GM12865 (cell line): ENCODE data around the gene CRABP2.

ENCODE experiments used
- DNase-seq: peaks from one replicate; pipeline ENCODE4 v3.0.0; 2010; ENCODE audit warnings: low read depth
- H3K4me3 ChIP-seq: 2 replicates; pipeline ENCODE4 v1.5.1; 2011; ENCODE audit warnings: mild to moderate bottlenecking, low read depth, low read length, control low read depth
- TF ChIP-seq, protein P1 (sequence below): IDR thresholded peaks from 2 replicates; pipeline ENCODE4 v1.5.1; 2011; ENCODE audit warnings: low read length, control low read depth, low read depth, inconsistent platforms; ENCODE audit not compliant: insufficient read depth; ENCODE audit errors: missing control alignments

Gene CRABP2

GRCh38 chr1:156728599-156729462 lies 23.4 kb upstream of the CRABP2 start, which contains the start of gene ISG20L2:
Gene ISG20L2, minus strand, starts transcription at chr1:156728766. Its CDS starts 1,114 bp downstream, at chr1:156727652.
- H3K4me3 ChIP-seq, result peak within 1 kb of the TSS; percentile 66
- DNase-seq, result peak; percentile 98
- TF ChIP-seq, protein P1, sequence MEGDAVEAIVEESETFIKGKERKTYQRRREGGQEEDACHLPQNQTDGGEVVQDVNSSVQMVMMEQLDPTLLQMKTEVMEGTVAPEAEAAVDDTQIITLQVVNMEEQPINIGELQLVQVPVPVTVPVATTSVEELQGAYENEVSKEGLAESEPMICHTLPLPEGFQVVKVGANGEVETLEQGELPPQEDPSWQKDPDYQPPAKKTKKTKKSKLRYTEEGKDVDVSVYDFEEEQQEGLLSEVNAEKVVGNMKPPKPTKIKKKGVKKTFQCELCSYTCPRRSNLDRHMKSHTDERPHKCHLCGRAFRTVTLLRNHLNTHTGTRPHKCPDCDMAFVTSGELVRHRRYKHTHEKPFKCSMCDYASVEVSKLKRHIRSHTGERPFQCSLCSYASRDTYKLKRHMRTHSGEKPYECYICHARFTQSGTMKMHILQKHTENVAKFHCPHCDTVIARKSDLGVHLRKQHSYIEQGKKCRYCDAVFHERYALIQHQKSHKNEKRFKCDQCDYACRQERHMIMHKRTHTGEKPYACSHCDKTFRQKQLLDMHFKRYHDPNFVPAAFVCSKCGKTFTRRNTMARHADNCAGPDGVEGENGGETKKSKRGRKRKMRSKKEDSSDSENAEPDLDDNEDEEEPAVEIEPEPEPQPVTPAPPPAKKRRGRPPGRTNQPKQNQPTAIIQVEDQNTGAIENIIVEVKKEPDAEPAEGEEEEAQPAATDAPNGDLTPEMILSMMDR, result no peak

GRCh38 chr1:156727926-156728598 lies 22.7 kb upstream of the CRABP2 start, which contains the start of gene METTL25B:
Gene METTL25B, plus strand, starts transcription at chr1:156728469. Its CDS starts 636 bp downstream, at chr1:156729105.
- H3K4me3 ChIP-seq, result peak within 1 kb of the TSS; percentile 66
- DNase-seq, result peak; percentile 90
- TF ChIP-seq, protein P1, result no peak

GRCh38 chr1:156727492-156727891 lies 22.1 kb upstream of the CRABP2 start:
- TF ChIP-seq, protein P1, result no peak
- DNase-seq, result no peak

DNA sequence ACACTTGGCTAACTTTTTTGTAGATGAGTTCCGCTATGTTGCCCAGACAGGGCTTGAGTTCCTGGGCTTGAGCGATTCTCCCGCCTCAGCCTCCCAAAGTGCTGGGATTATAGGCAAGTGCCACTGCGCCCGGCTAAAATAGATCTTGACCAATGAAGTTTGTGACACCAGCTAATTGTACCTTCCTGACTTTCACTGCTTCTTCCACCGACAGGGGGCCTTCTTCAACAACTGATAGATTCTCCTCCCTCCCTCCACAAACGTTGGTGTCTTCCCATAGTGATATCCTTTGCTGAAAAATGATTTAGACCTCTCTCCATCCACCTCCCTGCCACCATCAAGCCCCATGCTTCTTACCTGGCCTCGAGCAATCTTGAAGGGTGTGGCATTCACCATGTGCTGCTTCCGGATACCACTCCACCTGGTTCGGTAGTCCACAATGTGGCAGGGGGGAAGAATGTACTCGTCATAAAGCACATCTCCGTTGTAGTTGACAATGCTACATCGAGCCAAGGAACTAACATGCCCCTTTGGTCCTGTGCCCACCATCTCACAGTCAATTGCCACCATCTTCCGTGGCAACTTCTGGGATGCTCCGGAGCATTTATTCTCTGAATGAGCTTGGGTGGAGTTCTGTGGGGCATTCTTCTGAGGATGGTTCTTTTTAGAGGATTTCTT lies 21.3 kb upstream of the CRABP2 start:
- H3K4me3 ChIP-seq, result peak overlapping the region; percentile 66
- TF ChIP-seq, protein P1, result peak; percentile 78
- peak; percentile 77 for DNase-seq

More at GRCh38 chr1:156727492-156727891, 22.1 kb upstream of the CRABP2 start:
- peak overlapping the region; percentile 66 for H3K4me3 ChIP-seq

- peak overlapping the region; percentile 66 for H3K4me3 ChIP-seq
- peak; percentile 92 for DNase-seq
- TF ChIP-seq, protein P1, result peak; percentile 97
These were observed 20.4 kb upstream of the CRABP2 start for GRCh38 chr1:156725683-156726280.

DNA sequence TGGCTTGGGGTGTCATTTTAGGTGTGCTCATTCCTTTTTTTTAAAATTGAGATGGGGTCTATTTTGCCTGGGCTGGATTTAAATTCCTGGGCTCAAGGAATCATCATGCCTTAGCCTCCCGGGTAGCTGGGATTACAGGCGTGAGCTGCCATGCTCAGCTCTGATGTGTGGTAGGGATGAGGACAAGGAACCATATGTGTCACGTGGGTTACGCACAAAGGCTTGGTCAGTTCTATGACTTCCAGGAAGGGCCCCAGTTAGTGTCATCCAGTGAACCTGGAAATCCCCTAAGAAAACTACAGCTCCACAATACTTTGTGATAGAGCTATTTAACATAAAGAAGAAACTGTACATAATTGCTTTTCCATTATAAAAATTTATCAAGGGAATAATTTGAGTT lies 16.2 kb upstream of the CRABP2 start:
- TF ChIP-seq, protein P1, result no peak
- H3K4me3 ChIP-seq, result no peak overlapping the region
- peak; percentile 55 for DNase-seq
